GM21786 (cell line): ENCODE data around the gene KCTD20.

ENCODE experiments used
- ATAC-seq: cut with Tn5 transposase; IDR thresholded peaks from one replicate; pipeline ENCODE4 v1.9.1; 2021; ENCODE audit not compliant: unreplicated experiment

Gene KCTD20

DNA sequence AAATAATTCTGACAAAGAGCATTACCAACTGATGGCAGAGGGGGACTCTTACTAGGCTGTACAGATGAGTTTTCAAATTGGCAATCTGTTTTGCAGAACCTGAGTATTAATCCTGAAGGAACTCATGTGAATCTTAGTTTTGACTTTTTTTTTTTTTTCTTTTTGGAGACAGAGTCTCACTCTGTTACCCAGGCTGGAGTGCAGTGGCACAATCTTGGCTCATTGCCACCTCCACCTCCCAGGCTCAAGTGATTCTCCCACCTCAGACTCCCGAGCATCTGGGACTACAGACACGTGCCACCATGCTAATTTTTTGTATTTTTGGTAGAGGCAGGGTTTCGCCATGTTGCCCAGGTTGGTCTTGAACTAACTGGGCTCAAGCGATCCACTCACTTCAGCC is 49.3 kb downstream of the KCTD20 start:
- no peak for ATAC-seq

DNA sequence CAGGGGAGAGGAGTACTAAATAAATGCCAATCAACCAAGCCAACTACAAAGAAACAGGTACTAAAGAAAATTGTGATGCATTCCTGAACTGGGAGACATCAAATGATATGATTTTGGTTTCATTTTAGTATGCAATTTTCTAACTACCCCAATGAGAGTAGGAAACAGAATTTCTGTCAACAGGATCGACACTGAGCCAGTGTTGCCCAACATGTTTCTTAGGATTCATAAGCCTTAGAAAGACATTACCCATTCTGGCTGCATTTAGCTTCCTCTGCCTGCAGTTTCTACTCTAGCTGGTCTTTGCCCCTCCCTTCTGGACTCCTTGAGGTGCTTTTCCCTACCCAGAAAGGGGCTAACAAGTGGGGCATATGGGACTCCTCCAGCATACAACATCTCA is 49.8 kb downstream of the KCTD20 start:
- ATAC-seq, result no peak

DNA sequence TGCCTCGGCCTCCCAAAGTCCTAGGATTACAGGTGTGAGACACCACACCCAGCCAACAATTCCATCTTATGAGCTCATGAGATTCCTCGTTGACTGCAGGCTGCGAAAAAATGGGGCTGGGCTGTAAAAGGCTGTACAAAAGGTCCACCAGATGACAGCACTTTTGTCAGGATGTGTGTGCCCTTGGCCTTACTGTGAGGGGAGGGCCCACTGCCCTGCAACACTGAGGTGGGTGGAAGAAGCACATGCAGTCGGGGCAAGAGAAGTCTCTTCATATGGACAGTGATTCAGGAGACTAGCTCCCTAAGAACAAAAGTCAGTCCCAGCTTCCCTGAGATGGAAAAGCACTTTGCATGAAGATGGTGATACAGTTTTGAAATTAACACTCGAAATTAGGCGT is 50.5 kb downstream of the KCTD20 start:
- ATAC-seq, result no peak

DNA sequence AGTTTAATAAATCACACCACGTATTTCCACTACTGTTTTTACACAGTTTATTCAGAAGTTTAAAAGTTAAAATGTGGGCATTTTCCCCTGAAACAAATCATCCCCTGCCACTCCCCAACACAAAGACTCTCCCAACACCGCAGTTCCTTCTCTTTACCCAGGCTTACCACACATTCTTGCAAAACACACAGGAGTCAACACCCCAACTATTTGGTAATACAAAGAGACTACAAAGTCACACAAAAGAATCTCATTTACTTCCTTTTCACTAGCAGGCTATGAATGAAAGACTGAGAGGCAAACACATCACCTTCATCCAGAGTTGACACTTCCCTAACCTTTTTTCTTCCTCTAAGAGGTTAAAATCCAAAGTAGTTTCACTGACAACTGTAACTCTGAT is 51.1 kb downstream of the KCTD20 start:
- ATAC-seq, result no peak

DNA sequence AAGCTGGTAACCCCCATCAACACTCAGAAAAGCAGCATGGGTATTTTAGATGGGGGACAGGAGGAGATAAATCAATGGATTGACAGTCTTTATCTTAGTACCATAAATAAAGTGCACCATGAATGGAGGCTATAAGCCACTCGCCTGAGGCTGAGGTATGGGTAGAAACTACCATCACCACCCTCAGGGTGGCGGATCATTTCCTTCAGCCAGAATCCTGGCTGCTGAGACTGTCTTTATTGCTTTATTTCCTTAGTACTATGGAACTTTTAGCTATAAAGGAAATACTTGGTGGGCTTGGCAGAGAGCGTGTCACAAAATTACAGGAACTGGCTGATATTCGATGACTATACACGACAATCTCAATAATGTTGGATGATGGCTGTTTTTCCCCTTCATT is 52.3 kb downstream of the KCTD20 start:
- ATAC-seq, result no peak

DNA sequence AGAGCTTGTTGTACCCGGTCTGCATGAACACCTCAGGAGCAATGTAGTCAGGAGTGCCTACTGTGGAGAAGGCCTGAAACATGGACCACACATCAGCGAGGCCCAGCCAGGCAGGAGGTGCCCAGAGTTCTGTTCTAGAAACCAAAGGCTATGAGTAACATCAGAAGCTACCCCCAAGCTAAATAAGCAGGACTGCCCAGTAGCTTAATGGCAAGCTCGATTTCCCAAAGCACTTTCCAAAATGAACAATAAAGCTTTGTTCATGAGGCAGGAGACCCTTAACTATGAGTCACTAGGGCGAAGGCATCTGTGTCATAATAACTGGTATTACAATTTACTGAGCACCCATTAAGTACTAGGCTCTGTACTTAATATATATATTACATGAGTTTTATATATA is 57.1 kb downstream of the KCTD20 start:
- no peak for ATAC-seq

DNA sequence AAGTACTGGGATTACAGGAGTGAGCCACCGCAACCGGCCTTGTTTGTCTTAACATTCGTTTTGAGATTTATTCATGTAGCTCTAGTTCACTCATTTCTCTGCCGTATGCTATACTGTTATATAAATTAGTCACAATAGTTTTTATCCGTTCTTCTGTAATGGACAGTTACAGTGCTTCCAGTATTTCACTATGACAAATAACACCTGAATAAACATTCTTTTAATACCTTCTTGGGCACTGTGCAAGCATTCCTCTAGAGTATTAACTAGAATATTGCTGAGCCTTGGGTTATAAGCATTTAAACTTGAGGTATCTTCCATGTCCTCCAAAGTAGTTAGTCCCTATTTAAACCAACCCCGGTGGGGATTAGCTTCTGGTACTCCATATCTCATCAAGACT is 58.9 kb downstream of the KCTD20 start:
- no peak for ATAC-seq

DNA sequence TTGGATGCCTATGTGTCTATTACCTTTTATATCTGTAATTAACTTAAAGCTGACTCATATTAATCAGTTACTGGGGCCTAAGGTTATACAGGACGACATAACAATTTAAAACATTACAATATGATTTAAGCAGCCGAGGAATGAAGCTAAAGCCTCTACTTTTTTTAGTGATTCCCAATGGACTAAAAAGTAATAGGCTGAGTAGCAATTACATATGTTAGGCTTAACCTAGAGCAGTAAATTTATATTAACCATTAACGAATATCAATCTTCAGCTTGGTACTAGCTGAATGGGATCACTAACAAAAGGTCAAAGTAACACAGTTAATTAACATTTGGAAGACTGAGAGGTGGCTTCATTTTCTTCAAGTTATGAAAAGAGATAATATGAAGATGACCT is 61.4 kb downstream of the KCTD20 start:
- ATAC-seq, result no peak

DNA sequence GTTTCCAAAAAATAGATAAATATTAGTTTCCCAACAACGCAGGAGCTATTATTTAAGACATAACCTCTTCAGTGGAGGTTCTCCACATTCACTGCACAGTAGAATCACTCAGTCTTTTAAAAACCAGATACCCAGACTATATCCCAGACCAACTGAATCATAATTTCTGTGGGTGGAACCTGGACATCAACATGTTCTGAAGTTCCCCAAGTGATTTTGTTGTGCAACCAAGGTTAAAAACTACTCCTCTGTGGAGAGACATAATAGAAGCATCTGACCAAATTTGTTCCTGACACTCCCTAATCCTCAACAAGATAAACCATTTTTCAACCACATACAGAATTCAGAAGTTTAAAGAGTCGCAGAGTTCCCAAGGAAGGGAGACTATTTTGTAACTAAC is 62.2 kb downstream of the KCTD20 start:
- no peak for ATAC-seq

DNA sequence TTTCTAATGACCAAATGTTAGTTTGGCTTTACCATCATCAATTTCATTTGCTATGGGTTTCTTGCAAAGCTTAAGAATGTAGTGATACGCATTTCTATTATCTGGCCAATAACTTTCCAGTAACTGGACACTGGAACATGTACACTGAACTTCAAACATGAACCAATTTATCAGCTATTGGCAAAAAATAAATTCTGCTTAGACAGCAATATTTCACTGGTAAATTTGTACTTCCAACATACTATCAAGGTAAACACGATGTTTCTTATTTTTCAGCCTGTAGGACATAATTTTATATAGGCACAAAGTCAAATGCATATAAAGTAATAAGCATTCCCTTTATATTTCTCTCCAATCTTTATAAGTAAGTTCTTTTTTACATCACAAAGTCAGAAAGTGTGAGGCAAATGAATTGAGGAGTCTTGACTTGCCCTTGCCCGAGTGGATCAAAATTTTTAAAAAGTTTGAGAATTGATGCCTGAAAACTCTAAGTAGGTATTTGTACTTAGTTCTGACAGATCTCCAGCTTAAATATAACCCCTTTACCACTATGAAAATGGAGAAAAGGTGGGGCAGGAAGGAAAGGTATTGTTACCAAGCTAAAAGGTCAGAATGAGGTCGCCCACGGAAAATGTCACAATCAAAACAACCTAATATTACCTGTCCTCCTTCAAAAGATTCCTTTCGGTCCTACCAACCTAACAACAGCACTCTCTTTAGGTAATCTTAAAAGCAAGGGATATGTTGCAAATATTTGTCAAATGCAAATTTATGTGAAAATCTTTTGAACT is 63.1 kb downstream of the KCTD20 start:
- ATAC-seq, result no peak

DNA sequence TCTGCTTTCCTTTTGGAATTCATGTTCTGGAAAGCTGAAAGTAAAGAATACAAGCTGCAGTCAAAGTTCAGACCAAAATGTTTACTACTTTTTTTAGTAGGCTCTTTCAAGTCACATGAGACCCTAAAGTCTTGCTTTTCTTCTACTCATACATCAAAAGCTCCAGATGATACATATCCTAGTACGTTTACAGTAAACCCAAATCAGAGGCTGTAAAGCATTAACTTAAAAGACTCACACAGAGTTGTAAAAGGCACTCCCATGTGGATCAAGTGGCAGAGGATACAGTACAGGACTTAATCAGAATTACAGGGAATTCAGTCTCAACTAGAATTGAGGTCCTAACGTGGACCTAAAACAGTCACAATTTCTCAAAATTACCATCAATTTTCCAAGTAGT is 63.8 kb downstream of the KCTD20 start:
- ATAC-seq, result no peak

DNA sequence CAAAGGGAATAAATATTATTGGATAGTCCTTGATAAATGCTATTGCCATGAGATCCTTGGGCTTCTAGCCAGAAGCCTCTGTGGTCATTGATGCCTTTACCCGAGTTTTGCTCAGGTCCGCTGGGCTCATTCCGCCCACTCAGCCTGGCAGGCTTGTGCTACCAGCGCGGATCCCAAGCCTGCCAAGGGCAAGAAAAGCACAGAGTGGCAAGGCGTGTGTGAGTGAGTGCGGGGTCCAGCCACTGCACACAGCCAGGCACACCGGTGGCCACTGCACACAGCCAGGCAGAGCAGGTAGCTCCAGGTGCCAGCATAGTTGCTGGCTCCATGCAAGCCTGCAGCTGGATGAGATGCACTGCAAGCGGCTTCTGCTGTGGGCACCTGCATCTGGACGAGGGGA is 65.7 kb downstream of the KCTD20 start:
- no peak for ATAC-seq

DNA sequence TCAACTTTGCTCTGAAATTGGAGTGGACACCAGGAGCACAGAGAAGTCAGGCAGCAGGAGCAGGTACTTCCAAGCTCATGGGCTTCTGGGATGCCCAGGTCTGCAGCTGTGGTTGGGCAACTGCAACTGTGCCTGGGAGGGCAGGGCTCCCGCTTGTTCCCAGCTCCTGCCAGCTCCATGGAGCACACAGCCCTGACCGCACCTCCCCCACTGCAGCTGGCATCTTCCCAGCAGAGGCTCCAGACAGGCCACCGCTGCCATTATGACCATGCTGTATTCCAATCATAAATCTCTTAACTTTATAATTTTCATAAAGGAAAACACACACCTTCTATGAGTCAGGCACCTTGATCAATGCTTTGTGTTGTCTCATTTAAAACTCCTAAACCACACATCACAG is 67.6 kb downstream of the KCTD20 start:
- ATAC-seq, result no peak

DNA sequence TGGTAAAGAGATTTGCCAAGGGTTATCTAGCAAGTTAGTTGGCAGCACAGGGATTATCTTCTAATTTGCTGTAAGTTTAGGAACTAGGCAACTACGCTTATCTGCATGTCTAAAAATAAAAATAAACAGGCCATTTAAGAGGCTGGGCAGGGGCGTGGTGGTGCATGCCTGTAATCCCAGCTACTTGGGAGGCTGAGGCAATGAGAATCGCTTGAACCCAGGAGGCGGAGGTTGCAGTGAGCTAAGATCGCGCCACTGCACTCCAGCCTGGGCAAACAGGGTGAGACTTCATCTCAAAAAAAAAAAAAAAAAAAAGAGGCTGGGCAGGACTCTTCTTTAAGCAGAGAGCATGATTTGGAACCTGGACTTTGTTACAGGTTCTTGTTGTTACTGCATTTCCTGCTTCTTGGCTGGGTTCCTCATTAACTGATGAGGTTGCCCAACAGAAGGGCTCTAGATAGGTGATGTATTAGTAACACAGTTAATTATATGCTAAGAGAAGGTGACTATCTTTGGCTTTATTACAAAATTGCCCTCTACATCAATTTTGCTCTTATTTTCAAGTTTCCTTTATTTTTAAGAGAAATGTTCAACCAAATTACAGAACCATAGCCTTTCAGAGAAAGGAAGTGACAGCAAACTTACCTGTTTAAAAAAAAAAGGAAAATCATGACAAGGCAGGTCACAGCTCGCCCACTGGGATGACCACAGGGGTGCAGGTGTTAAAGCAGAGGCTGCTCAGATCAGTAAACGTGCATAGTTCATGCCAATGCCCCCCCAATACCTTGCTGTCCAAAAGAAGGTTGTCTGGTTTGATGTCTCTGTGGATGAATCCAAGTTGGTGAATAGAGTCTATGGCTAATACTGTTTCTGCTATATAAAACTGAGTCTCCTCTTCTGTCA is 72.0 kb downstream of the KCTD20 start:
- no peak for ATAC-seq

DNA sequence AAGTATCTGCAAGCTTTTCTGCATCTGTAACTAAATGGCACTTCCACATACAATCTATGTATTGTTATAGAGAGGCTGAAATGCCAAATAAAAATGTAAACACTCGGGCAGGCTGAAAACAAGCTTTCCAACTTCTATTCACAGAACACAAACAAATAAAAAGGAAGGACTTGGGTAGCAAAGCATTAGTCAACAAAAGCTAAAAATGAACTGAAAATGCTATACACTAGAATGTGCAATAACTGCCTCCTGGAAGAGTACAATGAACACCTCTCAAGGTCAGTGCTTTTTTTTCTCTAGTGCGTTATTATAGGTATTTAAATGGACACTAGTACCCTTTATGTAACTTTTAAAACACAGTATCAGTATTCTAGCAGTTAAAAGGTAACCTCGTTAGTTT is 73.0 kb downstream of the KCTD20 start:
- ATAC-seq, result no peak

DNA sequence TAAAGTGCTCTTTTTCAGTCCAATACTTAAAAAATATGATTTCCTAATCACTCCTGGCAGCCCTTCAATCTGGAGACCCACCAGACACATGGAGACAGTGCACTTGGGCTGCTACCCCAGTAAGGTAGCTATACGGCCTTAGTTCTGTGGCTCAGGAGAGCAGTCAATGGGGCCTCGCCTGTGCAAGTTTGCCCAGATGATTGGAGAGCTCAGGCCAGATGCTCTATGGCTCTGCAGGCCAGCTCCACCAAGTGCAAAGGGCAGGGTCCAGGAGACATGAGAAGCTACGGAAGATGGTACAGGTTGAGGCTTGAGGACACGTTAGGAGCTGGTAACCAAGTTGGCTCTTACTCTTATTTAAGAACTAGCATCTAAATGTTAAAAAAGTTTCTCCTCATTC is 73.8 kb downstream of the KCTD20 start:
- no peak for ATAC-seq

DNA sequence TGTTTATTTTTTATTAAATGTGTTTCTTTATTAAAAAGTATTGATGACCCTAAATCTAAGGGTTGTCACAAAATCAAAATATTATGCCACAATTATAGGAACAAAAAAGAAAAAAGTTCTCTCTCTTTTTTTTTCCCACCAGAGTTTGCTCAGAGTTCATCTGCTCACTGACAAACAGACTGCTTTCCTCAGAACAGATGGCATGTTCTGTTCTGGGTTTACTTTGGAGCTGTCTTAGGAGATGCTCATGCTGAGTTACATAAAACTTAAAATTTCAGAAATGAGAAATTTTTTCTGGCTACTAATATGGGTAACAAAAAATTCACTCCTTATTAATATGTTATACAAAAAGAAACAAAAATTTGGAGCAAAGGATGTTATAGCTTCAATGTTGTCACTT is 74.2 kb downstream of the KCTD20 start:
- ATAC-seq, result no peak

DNA sequence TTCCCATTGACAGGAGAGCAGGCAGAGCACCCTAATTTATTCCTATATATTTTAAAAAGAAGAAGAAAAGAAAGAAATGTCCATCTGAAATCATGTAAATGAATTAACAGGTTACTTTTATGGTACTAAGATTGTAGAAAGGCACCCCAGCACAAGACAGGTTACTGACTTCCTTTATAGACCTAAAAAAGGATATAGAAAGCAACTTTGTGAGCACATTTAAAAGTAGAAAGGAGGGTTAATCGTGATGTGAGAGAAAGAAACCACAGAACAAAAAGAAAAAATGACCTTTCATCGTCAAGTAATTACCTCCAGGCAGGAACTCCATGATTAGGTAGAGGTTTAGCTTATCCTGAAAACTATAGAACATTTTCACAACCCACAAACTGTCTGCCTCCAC is 74.6 kb downstream of the KCTD20 start:
- ATAC-seq, result no peak

DNA sequence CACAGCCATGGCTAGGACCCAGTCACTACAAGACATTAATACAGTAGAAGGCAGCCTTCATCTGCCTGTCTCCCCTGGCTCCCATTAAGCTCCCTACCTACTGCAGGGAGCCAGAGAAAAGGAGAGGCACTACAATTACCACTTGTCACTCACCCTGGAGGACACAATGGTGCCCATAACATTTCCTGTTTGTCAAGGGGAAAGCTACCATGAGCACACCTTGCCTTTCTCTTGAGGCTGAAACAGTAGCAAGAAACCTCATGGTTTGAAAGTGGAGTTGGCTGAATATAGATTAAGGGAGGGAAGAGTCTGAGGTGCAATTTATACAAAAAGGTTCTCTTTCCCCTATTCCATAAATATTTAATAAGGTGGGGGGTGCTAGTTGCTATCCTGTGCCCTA is 76.6 kb downstream of the KCTD20 start:
- no peak for ATAC-seq

DNA sequence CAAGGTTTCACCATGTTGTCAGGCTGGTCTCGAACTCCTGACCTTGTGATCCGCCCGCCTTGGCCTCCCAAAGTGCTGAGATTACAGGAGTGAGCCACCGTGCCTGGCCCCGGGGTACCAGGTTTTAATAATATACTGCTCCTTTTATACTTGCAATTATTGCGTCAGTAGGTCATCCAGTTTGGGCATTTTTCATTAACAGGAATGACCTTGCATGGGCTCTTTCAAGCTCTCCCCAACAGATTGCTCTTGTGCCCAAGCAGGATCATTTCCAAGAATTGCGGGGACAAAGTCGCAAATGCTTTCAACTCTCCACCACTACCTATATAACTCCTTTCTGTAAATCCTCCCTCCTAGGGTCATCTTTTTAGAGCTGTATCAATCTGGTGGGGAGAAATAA is 80.7 kb downstream of the KCTD20 start:
- no peak for ATAC-seq

DNA sequence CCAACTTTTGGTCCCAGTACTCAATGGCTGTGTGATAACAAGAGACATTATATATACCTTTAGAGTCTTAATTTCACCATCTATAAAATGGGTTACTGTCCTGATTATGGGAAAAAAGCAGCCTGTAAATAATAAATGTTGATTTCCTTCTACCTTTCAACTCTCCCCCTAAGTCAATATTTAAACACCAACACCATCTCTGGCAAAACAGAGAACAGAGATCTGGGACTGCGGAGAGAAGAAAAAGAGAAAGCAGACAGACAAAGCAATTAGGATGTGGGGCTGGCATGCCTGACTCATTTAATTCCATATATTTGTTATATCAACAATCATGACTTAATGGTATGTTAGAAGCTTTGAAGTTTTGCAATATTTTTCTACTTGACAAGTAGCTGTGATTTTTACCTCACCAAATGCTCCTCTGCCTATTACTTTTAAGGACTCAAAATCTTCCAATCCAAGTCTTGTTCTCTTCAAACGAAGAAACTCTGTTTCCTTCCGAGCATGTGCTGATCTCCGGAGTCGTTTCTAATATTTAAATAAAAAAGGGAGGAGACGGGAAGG is 81.2 kb downstream of the KCTD20 start:
- no peak for ATAC-seq

DNA sequence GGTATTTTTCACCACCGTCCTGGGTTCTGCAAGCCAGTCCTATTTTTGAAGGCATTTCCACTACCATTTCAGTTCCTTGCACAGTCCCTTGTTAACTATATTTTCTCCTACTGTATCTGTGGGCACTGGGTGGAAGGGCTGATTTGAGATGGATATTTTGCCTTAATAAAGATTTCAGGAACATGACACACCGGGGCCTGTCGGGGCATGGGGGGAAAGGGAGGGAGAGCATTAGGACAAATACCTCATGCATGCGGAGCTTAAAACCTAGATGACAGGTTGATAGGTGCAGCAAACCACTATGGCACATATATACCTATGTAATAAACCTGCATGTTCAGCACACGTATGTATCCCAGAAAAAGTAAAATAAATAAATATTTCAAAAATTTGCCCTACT is 82.1 kb downstream of the KCTD20 start:
- no peak for ATAC-seq
